Prostate gland (tissue), 2 donors: ENCODE data around the gene CAPN15. TPM values are rescaled to one million over a fixed set of nuclear protein-coding genes. Genes with fewer than 3 reads are reported as not detected.

ENCODE experiments used
- DNase-seq: peaks from one replicate; pipeline ENCODE4 v3.0.0-alpha.2; 2019; ENCODE audit warnings: low spot score
- H3K27ac ChIP-seq, 2 donors: fragments of 200-600 bp; sonication (generic); 2 replicates each; pipeline ENCODE4 v1.5.1; 2017 to 2019
- H3K27me3 ChIP-seq: fragments of 200-600 bp; sonication (generic); replicated peaks from 2 replicates; pipeline ENCODE4 v1.5.1; 2019; ENCODE audit not compliant: insufficient read depth
- H3K36me3 ChIP-seq, 2 donors: fragments of 200-600 bp; sonication (generic); 1 replicate in 1 of 2; 2 replicates in 1 of 2; pipeline versions ENCODE4 v1.5.1 to v1.8.1; 2017 to 2019
- H3K4me1 ChIP-seq: fragments of 200-600 bp; sonication (generic); replicated peaks from 2 replicates; pipeline ENCODE4 v1.5.1; 2019
- H3K4me3 ChIP-seq, 2 donors: fragments of 200-600 bp; sonication (generic); 2 replicates each; pipeline ENCODE4 v1.5.1; 2017 to 2019
- H3K9me3 ChIP-seq: fragments of 200-600 bp; sonication (generic); 2 replicates; pipeline ENCODE4 v1.5.1; 2017
- CTCF ChIP-seq, 4 experiments: fragments of 200-600 bp in 2 of 4; fragments of 450-650 bp in 2 of 4; sonication (generic) in 2 of 4; IDR thresholded peaks; 1 replicate in 3 of 4; 2 replicates in 1 of 4; pipeline ENCODE4 v1.5.1; 2016 to 2019; ENCODE audit warnings: antibody characterized with exemption in 4 of 4, mild to moderate bottlenecking in 2 of 4, moderate library complexity in 2 of 4
- POLR2A ChIP-seq: fragments of 450-650 bp; IDR thresholded peaks from one replicate; pipeline ENCODE4 v1.6.1; 2016; ENCODE audit warnings: antibody characterized with exemption, mild to moderate bottlenecking
- POLR2AphosphoS5 ChIP-seq: sonication (generic); formaldehyde crosslinking; IDR thresholded peaks from one replicate; pipeline ENCODE4 v1.6.1; 2017; ENCODE audit warnings: antibody characterized with exemption
- WGBS: methylation state at CpG from one replicate; pipeline ENCODE4 v1.1.5; 2018; 5-methylcytosine and 5-hydroxymethylcytosine counted together
- intact Hi-C: fragments of 100-400 bp; cut with DNase I; formaldehyde crosslinking; loops from one replicate; pipeline ENCODE4 v1.14.2; 2022
- total RNA-seq, 2 donors: library from RNA; depleted of rRNA; stranded (reverse); fragments of >200 nt; gene quantifications; one replicate each; pipeline ENCODE4 v1.1.0, GENCODE V29; 2016

The CAPN15 gene
- total RNA-seq, 2 donors from 2014 or later = 59.7 to 80.7 TPM

GRCh38 chr16:554297-554621 lies 26.7 kb downstream of the CAPN15 start:
- no peaks in the 10 kb centered on the region for H3K4me1 ChIP-seq
- intact Hi-C loops = no loop called here
- H3K27me3 ChIP-seq = no peaks in the 10 kb centered on the region
- TF ChIP-seq CTCF (IDR thresholded peaks at IDR 0.05) (no peak), POLR2A (no peak), POLR2AphosphoS5 (no peak)
- H3K4me3 ChIP-seq = no peak overlapping the region
- no peak for DNase-seq
- WGBS = 87% methylated on average over 11 of the region's 11 CpGs
- H3K27ac ChIP-seq = no peak overlapping the region
- H3K36me3 ChIP-seq = no peaks in the 10 kb centered on the region
- no peaks in the 10 kb centered on the region for H3K9me3 ChIP-seq

DNA sequence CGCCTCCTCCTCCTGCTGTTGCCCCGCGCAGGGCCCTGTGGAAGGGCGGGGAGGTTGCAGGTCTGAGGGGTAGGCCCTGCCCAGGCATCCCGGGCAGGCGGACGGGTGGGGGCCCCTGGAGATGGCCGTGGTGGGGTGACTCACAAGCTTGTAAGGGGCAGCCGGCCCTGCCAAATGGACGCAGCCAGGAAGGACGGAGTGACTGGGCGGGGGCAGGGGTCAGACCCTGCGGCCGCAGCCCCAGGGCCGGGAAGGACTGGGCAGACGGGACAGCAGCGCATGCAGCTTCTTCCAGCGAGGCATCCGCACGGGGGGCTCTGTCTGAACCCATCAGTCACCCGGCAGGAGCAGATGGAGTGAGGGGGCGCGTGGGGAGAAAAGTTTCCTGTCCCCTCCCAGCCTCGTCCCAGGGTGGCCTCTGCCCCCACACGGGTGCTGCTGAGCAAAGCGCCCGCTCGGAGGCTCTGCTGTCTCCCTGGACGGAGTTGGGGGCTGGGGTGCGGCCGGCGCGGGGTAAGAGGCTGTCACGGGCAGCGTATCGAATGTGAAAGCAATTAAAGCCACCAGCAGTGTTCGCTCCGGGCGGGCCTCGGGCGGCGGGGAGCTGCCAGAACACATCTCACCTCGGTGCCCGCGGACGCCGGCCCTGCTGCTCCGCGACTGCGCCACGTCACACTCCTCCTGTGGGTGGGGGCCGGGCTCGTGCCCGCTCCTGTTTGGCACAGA lies 27.3 kb downstream of the CAPN15 start:
- TF ChIP-seq CTCF (IDR thresholded peaks at IDR 0.05) = no peak
- no peak for TF ChIP-seq POLR2A
- no peak for TF ChIP-seq POLR2AphosphoS5
- peak; percentile 20 for DNase-seq
- Histone ChIP-seq H3K36me3 (no peaks in the 10 kb centered on the region), H3K4me1 (no peaks in the 10 kb centered on the region), H3K9me3 (no peaks in the 10 kb centered on the region), H3K27me3 (peaks cover 1% of the 10 kb centered on the region), H3K27ac (no peak overlapping the region), H3K4me3 (no peak overlapping the region)
- intact Hi-C loops = no loop called here
- 42% methylated on average over 54 of the region's 54 CpGs for WGBS

GRCh38 chr16:555528-556473 lies 28.3 kb downstream of the CAPN15 start:
- Histone ChIP-seq H3K4me1 (no peaks in the 10 kb centered on the region), H3K4me3 (no peak overlapping the region), H3K9me3 (no peaks in the 10 kb centered on the region), H3K36me3 (no peaks in the 10 kb centered on the region), H3K27me3 (peaks cover 5% of the 10 kb centered on the region), H3K27ac (no peak overlapping the region)
- intact Hi-C loops = no loop called here
- WGBS = 80% methylated on average over 30 of the region's 32 CpGs
- TF ChIP-seq CTCF (IDR thresholded peaks at IDR 0.05) (no peak), POLR2A (no peak), POLR2AphosphoS5 (no peak)
- DNase-seq = no peak

GRCh38 chr16:556474-557173 lies 29.1 kb downstream of the CAPN15 start:
- WGBS = 91% methylated on average over 31 of the region's 32 CpGs
- no peak for DNase-seq
- intact Hi-C loops = no loop called here

More at GRCh38 chr16:556474-557173, 29.1 kb downstream of the CAPN15 start:
- no peak overlapping the region for H3K4me3 ChIP-seq
- no peaks in the 10 kb centered on the region for H3K36me3 ChIP-seq
- H3K27ac ChIP-seq = no peak overlapping the region
- H3K4me1 ChIP-seq = no peaks in the 10 kb centered on the region
- no peak for TF ChIP-seq CTCF (IDR thresholded peaks at IDR 0.05)
- no peak for TF ChIP-seq POLR2A
- no peak for TF ChIP-seq POLR2AphosphoS5
- H3K9me3 ChIP-seq = no peaks in the 10 kb centered on the region
- H3K27me3 ChIP-seq = peaks cover 9% of the 10 kb centered on the region
